SKM-1 (cell line): ENCODE results near the gene PEX5L.

Source experiments
- DNase-seq: peaks from one replicate; lab custom pipeline; 2025; ENCODE audit not compliant: unreplicated experiment; lab: John Stamatoyannopoulos, UW

PEX5L gene

DNA sequence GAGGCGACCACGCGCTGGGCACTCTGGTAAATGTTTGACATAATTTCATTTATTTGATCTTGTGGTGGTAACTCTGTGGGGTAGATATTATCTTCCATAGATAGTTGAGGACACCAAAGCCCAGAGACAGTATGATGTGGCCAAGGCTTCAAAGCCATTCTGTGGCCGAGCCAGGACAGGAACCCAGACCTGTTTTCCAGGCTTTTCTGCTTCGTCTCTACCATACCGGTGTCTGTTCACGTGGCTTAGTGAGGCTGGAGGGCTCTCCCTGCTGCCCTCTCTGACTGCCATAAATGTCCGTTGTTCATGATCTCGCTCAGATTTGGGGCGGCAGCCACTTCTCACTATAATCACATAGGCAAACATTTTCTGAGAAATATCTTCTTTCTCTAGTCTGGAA is 134.7 kb downstream of the PEX5L start:
- DNase-seq, result no peak

DNA sequence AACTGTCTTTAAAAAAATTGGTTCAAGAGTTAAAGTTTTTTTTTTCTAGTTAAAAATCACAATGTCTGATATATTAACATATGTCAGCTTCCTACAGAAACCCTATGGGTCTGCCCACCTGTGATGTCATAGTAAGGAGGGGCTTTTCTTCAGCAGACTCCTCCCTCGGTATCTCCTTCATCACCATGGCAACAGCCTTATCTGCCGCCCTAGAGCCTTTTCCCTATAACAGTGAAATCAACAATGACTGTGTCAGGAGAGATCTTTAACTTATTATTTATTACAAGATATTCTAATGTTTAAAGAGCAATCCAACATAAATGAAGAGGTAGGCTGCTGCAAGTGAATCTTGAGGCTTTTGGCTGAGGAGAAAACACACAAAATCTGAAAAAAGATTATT is 138.7 kb downstream of the PEX5L start:
- DNase-seq, result no peak

DNA sequence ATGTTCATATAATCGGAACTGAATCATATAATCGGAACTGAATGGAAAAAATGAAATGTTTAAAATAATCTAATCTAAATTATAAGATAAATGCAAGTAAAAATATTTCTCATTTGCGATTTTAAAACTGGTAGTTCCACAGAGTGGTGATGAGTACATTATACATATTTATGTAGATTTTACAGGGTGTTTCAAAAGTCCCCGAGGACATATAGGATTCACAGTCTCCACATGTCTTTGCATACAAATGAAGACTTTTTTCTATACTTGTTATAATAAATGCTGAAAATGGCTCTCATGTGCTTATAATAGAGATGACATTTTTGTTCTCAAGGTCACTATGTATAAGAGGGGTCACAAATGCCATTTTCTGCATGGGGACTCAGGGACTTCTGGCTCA is 139.5 kb downstream of the PEX5L start:
- DNase-seq, result no peak

DNA sequence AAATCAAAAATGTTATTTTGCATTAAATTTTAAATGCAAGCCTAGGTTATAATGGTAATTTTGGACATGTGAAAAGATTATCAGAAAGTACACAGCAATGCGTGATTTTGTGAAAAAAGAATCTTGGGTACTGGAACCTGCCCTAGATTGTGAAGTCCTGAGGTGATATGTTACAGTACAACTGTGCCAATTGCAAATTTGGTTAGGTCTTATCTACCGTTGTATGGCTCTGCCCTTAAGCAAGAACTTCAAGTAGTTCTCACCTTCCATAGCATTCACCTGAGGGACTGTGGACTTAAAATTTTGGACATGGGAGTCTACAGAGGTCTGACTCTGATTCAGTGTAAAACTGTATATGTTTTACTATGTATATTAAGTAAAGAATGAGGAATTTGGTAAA is 140.2 kb downstream of the PEX5L start:
- DNase-seq, result no peak

DNA sequence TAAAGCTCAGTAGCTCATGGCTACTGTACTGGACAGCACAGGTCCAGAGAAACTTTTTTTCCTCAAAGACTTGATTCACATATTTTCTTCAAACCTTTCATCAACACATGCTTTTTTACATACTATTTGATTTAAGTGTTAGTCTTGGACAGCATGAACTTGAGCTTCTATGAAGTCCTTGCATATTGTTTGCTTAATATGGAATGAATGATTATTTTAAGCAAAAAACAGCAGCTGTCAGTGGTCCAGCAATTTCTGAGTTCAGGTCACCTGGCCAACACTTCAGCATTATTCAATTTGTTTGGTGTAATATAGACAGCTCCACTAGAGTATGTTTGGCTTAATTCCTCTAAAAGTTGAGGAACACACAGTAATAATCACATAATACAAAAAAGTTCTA is 141.4 kb downstream of the PEX5L start:
- no peak for DNase-seq

DNA sequence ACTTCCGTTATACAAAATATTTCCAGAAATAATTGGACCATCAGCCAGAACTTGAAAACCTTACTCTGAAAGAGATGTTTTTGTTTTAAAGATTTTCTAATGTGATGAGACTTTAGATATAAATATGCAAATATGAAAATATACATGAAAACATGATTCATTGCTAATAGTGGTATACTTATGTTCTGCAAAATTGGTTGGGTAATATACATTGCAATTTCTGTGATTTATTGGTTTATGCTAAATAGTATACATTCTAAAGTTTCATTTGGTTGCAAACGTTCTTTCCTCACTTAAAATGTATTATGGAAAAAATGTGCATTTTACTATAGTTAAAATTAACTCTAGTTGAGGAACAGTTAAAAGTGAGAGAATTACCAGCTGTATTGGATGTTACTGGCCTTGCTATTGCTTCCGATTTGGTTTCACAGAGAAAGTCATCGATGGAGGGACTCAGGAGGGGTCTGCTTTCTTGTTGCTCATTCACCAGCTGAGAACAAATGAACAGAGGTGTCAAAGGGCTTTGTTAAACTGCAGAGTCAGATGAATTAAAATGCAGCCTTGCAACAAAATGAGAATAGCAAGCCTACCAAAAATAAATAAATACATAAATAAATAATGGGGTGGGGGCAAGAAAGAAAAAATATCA is 149.3 kb downstream of the PEX5L start:
- no peak for DNase-seq

DNA sequence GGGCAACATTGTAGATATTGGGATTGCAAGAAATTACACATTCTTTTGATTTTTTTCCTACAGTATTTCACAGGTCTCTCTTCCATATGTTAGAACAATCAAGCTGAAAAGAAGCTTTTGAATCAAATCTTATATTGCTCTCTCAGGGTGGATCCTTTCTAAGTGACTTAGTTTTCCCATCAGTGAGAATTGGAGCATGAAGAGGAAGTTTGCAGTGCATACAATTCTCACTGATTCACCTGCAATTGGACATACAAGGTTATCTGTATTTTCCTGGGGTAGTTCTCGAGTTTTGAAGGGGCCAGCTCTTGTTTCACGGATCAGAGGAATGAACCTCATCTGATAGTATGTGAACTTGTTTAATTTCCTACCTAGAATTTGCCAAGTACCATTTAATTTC is 150.8 kb downstream of the PEX5L start:
- DNase-seq, result no peak

DNA sequence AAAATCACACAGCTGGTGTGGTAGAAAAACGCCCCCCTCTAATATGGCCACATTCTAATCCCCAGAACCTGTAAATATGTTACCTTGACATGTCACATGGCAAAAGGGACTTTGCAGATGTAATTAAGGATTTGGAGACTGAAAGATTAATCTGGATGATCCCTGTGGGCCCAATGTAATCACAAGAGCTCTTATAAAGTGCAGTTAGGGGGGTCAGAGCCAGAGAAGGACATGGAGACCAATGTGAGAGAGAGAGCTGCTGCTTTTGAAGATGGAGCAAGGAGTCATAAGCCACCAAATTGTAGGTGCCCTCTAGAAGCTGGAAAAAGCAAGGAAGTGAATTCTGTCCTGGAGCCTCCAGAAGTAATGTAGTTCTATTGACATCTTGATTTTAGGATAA is 152.6 kb downstream of the PEX5L start:
- DNase-seq, result no peak

DNA sequence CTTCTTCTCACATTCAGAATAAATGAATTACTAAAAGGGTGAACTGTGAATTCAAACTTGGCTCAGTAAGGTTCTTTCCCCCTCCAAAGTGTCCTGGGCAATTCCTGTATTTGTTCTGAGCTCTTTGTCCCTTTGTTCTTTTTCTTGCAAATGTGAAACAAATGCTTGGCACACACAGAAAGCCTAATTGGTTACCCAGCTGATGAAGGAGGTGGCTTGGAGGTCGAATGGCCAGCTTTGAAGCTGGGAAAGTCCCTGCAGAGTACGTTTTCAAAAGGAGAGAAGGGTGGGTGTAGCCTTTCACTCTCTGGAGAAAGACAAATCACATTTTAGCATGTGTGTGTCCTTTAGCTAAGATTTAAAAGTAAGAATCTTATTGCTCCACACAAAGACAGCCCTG is 154.4 kb downstream of the PEX5L start:
- no peak for DNase-seq

DNA sequence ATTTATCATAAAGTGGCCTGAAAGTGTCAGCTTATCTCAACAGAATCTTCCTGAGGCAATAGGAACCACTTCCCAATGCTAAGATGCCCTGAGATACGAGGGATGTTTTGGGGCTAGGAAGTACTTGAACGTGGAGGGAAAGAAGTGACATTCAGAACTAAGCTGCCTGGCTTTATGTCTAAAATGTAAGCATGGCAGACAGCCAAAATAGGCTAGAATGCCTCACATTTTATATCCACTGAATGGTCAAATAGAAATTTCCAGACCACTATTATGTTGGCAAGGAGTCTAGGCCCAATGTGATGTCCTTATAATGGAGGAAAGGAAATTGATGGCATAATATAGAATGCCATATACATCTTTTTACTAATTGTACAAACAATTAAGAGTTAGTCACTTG is 154.9 kb downstream of the PEX5L start:
- DNase-seq, result no peak

DNA sequence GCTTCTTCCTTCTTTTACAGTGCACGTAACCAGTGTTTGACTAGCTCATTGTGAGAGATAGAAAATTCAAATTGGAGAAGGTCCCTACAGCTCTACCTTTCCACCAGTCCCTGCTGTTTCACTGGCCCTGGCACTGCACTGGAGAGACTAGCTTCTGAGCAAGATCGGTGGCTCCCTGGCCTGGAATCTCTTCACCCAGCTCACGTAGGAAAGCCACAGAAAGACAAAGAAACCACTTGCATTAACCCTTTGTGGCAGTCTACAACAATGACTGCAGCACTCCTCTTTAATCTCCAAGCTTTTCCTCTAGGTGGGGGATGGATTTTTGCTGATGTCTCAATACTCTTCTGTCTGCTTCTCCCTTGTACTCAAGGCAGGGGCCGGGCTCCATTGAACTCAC is 155.9 kb downstream of the PEX5L start:
- DNase-seq, result no peak

DNA sequence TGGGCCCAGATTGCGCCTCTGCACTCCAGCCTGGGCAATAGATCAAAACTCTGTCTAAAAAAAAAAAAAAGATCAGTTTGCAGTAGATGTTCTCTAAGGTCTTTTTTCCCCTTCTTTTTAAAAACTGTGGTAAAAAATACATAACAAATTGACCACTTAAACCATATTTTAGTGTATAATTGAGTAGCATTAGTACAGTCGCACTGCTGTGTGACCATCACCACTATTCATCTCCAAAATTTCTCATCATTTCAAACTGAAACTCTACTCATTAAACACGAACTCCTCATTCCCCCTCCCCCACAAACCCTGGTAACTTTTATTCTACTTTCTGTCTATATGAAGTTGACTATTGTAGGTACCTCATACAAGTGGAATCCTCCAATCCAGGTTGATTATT is 160.3 kb downstream of the PEX5L start:
- no peak for DNase-seq

DNA sequence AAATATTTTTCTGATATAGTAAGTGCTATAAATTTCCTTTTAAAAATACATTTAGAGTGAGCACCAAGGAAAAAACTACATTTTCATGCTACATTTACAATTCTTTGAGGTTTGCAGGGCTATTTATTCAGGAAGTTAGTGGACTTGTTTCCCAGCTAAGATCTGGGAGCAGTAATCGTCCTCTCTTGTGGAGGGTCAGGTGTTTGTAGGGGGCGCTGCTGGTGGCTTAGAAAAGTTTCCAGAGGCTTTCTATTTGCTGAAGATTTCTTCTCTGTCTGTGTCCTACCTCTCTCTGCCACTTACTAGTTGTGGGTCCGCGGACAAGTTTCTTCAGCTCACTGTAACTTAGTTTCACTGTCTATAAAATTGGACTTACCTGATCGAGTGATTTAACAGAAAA is 163.9 kb downstream of the PEX5L start:
- no peak for DNase-seq

DNA sequence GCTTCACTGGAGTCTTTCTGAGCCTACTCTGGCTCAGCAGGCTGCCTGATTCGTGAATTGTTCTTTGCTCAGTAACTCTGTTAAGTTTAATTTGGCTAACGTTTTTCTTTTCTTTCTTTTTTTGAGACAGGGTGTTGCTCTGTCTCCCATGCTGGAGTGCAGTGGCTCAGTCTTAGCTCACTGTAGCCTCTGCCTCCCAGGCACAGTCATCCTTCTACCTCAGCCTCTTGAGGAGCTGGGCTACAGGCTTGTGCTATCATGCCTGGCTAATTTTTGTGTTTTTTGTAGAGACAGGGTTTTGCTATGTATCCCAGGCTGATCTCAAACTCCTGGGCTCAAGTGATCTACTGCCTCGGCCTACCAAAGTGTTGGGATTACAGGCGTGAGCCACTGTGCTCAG is 165.0 kb downstream of the PEX5L start:
- no peak for DNase-seq

DNA sequence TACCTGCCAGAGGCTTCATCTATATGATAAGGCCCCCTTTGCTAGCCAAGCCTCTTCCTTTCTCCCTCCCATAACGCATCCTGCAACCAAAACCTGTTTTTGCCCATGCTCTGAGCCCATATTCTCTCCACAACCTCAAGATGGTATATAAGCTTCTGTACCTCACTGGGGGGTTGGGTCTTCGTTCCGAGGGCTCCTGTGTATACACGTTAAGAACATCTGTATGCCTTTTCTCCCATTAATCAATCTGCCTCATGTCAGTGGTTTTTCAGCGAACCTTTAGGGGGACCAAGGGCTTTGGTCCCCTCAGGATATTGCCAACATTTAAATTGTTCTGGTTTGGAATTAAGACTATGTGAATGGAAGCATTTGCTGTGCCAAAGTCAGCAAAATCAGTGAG is 168.0 kb downstream of the PEX5L start:
- no peak for DNase-seq

DNA sequence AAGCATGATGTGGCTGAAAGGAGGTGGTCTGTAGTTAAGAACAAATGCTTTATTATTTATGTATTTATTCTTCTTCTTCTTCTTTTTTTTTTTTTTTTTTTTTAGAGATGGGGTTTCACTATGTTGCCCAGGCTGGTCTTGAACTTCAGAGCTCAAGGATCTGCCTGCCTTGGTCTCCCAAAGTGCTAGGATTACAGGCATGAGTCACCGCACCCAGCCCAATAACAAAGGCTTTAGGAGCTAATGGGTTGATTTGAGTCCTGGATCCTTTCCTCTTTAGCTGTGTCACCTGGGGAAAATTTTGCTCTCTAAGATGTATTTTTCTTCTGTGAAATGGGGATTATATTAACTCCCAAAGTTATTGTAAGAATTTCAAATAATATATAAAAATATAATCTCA is 168.8 kb downstream of the PEX5L start:
- no peak for DNase-seq

DNA sequence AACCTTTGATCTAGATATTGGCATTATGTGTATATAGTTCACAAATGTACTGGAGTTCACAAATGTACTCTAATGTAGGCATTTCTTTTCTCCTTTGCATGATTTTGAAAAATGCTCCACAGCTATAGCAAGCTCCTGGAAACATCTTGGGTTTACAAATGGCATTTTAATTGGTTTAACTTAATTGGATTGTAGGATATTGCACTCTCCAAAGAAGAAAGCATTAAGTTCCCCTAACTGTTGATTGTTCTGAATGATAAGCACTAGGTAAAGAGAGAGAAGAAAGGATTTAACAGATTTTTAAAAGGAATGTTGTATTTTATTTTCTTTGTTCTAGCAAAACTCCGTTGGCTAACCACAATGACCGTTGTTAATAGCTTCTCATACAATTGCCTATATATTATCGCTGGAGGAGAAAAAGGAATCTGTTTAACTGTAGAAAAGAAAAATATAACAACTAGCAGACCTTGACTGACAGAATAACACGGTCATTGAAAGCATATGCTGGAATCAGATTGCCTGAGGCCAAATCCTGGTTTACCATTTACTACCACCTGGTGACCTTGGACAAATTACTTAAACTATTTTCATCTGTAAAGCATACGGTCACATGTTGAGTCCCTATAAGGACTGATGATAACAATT is 170.8 kb downstream of the PEX5L start:
- DNase-seq, result no peak

DNA sequence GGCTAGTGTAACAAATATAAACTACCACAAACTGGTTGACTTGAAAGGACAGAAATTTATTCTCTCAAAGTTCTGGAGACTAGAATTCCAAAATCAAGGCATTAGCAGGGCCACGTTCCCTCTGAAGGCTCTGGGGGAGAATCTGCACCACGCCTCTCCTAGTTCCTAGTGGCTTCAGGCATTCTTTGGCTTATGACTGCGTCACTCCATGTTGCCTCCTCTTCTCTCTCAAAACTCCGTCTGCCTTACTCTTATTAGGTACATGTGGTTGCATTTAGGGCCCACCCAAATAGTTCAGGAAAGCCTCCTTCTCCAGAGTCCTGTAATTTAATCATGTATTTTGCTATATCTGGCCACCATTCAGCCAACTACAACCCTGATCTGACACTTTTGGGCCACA is 174.8 kb downstream of the PEX5L start:
- DNase-seq, result no peak

DNA sequence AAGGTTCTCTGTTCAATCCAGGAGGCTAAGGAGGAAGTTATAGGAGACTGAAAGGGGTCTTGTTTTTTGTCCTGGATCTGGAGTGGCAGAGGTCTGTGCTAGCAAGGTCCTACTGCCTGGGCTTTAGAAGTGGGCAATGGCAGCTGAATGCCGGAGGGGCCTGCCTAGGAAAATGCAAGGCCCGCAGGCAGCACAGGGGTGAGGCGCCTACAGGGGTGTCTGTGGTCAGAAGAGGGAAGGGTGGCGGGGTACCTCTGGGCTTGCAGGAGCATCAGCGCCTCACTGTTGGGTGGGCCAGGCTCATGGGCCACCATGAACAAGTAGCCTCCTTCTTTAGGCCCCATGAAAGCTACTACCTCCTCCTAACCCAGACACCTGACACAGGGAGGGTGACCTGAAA is 175.4 kb downstream of the PEX5L start:
- DNase-seq, result no peak

DNA sequence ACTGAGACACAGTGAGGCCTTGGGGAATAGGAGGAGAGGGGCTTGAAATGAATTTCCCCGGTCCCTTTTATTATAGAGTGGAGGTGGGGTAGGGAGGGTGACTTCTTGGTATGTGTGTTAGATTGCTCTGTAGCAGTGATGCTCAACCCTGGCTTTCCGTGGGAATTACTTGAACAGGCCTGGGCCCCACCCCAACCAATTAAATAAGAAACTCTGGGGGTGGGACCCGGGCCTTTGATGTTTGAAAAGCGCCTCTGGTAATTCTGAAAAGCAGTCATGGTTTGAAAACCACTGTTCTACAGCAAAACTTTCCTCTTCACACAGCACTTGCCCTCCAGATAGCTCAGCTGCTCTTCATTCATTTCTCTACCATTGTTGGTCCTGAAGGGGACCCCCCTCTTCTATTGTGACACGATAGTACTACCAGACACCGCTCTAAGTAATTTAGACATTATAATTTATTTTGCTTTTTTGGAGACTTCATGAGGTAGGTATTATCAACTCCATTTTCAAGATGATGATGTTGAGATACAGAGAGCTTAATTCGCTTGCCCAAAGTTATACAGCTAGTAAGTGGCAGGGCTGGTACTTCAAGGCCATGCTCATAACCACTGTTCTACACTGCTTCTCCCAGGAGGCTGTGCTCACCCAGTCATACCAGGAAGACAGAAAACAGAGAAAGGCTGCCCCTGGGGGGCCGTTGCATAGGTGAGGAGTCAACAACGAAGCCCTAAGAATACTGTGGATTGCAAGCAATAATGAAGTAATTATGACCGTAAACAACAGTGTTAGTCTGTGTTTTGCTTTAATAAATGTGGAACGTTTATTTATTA is 176.2 kb downstream of the PEX5L start:
- DNase-seq, result no peak

DNA sequence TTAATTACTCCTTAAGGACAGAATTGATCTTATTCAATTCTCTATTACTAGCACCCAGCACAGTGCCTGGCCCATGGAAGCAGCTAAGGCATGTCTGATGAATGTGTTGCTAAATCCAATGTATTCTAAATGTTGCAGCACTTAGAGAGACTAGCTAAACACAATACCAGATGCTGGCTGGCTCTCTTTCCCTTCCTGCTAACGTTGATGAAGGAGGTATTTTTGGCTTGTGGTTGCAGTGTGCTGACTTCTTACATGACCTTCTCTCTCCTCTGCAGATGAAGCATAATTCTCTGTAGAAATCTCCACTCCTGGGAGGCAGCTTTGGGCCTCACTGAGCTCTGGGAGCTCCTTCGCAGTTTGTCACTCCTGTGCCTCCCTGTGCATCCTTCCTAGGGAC is 183.6 kb downstream of the PEX5L start:
- DNase-seq, result peak; percentile 43

DNA sequence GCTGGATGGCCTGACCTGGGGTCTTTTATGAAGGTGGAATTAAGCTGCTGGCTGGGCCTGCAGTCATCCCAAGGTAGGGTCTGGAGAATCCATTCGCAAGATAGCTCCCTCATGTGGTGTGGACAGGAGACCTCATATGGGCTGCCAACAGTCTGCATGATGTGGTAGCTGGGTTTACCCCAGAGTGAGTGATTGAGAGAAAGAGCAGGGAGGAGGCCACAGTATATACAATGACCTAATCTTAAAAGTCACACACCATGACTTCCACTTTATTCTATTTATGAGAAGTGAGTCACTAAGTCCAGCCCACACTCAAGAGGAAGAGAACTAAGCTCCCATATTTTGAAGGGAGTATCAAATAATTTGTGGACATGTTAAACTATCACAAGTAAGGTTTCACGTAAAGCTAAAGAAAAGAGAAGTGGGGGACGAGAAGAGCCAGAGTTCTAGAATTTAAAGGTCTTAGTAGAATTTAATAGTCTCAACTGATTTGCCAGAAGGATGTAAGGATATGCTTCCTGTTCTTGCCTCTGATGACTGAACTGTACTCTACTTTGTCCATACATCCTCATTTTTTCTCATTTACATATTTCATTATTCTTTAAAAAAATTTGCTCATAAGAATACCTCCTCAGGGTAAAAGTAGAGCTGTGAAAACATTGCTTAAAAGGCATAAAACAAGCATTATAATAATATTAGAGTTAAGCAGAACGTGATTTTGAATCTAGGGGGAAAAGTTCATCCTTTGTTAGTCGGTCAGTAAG is 184.4 kb downstream of the PEX5L start:
- DNase-seq, result peak; percentile 39
